CD4-positive, alpha-beta T cell treated with Interleukin-17A for 1 hour (primary cell): ENCODE data around the gene KCNK5.

Experiments used
- DNase-seq: peaks from one replicate; pipeline ENCODE4 v3.0.0-alpha.2; 2020

The KCNK5 gene

DNA sequence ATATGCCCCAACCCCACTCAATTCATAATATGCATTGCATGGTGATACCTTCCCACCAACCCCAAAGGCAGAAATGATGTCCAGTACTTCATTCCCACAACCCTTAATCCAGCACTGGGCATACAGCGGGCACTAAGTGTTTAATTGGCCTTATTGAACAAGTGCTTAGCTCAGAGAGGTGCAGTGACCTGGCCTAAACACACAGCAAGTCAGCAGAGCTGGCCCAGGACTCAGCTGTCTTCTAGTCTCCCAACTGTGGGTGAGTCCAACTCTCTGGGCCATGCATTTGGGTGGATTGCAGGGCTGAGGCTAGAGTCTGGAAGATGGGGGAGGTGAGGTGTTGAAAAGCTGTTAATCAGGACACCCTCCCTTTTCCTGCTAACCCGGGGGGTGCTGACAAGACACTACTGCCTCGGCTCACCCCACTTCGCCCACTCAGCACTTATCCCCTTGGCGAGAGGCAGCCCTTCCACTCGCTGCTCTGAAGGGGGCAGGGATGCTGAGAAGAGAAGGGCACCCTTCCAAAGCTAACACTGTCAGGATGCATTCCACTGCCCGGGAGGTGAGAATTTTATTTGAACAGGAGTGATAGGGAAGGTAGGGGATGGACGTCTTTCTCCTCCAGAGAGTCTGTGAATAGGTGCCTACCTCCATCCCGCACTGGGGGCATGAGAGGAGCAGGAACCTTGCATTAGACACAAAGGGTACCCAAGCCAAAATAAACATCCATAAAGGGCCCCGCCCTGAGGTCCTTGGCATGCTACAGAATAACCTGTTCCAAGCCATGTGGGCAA lies 14.2 kb downstream of the KCNK5 start:
- DNase-seq: no peak

DNA sequence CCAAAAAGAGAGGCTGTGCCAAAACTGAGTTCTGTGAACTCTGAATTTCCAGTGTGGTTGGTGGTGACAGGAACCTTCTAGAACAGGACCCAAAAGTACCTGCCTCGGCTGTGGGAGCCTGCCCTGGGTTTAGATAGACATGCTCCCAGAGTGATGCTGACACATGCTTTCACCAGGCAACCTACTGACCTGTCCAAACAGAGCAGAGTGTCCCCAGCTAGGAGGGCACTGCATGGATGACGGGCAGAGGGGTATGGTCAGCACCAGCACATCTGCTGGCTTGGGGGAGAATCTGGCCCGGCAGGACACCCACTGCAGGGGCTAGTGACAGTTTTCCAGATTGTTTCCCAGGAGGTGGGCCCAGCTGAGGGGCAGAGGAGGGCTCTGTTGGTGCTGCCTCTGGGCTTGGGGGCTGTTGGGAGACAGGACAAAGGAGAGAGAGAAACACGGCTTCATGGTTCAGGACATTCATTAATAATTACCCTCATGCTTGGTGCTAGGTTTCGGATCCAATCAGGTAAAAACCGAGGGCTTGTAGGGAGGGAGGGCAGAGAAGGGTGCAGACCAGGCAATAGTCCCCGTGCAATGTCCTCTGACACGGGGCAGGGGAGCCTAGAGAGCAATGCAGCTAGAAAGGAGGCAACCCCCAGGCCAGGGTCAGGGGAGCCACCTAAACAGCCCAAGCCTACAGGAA lies 15.0 kb downstream of the KCNK5 start:
- no peak for DNase-seq

DNA sequence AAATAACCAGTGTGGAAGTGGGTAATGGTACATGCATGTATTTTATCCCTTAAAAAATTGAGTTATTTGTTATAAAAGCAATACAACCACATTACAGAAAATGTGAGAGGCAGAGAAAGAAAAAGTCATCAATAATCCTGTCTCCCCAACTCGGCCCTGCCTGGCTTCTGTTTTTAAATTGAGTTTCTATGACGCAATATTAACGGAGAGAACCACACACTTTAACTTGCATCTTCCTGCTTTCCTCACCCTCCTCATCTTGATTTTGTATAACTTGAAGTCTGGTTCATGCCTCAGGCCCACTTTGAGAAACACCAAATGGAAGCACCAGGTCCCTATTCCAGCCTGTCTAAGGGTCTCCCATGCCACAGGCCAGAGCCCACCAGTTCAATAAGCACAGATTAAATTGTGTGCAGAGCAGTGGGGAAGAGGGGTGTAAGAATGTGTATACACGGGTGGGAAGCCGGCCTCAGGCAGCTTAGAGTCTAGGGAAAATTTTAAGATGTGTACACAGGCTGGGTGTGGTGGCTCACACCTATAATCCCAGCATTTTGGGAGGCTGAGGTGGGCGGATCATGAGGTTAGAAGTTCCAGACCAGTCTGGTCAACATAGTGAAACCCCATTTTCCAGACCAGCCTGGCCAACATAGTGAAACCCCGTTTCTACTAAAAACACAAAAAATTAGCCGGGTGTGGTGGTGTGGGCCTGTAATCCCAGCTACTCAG lies 15.9 kb downstream of the KCNK5 start:
- no peak for DNase-seq

DNA sequence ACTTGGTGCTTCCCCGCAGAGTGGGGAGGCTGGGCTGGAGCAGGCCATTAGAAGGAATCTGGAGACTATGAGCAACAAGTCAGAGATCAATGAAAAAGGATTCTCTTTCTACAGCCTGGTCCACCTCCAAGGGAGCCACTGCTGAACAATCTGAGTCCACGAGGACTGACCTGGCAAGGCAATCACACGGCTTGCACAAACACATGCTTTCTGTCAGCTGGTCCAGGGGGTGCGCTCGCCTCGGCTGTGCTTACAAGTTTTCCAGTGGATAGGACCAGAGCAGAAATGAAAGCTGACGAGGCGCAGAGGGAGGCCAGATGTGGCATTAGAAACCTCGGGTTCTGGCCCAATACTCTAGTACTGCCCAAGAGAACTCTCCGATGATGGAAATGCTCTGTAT lies 18.1 kb downstream of the KCNK5 start:
- DNase-seq: no peak

DNA sequence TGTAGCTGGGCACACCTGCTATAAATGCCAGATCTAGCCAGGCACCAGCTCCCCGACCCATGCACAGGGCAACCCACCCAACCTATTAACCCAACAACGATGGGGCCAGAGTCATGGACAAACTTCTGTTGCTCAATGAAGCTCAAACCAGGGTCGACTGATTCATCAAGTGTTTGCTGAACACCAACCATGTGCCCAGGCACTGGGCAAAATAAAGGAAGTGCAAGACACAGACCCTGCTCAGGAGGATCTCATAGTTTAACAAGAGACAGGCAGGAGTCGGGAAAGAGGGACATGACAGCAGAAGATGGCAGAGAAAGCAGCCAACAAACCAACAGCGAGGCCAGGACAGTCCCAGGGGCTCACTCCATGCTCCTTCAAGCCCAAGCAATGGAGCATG lies 18.8 kb downstream of the KCNK5 start:
- no peak for DNase-seq

DNA sequence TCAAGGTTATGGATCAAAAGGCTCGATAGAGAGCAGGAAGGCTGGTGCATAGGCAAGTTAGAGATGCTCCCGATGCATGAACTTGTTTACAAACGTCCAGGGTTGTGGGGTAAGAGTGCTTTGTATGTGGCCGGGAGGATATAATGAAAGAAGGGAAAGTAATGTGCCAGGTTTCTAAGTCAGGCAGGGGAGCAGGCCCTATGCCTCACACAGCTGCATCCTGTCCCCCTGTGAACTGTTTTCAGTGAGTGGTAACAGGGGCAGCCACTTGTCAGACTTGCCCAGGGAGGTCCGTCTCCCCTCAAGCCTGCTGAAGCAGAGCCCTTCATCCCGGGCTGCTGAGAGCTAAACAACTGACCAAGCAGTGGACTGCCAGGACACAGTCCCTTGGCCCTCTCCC lies 19.4 kb downstream of the KCNK5 start:
- DNase-seq: no peak

DNA sequence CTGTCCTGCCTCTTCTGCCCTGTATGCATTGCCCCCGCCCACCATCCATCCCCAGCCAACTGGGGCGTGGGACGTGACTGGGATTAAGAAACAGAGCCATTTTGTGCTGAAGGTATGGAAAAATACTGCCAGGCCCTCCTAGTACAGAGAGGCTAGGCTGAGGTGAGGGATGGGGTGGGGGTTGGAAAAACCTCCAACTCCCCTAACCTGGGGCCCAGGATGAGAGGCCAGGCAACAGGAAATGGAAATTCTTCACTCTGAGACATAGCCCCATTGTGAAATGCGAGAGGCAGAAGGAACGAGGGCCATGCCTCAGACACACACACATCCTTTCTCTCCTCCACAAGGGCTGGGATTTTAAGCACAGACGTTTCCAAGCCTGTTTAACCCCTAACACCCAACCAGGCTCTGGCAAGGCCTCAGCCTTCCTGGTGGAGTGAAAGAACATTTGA lies 19.9 kb downstream of the KCNK5 start:
- DNase-seq: no peak

DNA sequence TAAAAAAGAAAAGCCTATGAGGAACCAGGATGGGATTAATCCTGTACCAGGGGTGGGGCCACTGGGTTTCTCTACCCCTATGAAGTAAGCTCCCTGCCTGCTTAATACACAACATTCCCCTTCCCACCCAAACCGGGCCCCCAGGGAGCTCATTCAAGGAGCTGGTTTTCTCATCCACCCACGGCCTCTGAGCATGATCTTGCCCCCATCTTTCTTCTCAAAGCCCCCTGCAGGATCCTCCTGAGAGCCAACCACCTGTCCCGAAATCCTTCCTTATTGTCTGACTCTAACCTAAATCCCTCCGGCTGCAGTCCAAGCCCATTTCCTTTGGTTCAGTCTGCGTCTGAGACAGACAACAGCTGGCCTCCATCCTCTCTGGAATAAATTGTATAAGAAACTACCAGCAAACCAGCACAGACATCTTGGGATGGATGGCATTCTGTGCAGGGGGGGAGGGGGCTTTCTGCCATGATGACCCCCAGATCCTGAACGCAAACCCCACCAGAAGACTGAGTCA lies 21.0 kb downstream of the KCNK5 start:
- no peak for DNase-seq

DNA sequence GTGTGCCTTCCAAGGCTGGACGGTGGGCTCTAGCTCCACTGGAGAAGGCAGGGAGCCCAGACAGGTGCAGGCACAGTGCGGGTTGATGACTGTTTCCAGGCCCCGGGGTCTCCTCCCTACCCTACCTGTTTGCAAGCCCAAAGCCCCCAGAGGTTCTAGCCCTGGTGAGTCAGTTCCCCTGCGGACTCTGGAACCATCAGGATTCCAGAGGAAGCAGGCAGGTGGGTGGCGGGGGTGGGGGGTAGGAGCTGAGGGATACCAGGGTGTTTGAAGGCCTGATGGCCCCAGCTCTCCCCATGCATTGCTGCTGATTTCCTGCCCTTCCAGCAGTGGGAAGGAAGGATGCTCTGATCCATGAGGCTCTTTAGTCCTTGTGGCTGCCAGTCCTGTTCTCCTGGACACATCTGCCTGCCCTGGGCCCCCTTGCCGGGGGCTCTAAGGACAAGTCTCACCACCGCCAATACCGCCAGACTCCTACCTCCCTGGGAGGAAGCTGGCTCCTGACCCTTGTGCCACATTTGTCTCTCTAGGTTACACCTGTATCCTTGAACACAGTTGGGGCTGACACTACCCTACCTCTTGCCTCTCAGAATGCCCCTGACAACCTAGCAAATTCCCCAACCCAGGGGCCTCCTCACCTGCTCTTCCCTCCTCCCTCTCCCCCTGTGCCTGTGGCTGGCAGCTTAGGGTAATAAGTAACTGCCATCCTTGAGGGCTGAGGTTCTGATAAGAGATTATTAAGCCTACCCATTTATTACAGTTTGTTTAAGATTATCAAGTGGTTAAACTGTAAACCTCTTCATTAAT lies 21.7 kb downstream of the KCNK5 start:
- DNase-seq: no peak

DNA sequence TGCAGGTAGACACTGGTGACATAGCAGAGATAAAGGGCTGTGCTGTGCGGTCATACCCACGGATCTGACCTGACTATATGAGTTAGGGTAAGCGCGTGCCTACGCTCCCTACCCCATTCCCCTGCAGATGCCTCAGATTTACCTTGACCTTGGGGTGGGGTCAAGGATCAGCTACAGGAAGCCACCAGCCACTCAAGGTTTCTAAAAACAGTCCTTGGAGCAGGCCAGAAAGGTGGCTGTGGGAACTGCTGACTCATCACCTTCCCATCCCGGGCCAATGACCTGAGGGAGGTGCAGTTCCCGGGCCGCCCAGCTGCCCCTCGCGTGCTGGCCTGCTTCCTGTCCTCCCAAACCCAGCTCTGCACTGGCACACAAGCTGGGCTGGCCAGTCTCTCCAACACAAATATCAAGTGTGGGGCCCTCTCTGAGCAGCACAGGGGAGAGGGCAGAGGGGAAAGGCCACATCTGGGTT lies 23.0 kb downstream of the KCNK5 start:
- no peak for DNase-seq

DNA sequence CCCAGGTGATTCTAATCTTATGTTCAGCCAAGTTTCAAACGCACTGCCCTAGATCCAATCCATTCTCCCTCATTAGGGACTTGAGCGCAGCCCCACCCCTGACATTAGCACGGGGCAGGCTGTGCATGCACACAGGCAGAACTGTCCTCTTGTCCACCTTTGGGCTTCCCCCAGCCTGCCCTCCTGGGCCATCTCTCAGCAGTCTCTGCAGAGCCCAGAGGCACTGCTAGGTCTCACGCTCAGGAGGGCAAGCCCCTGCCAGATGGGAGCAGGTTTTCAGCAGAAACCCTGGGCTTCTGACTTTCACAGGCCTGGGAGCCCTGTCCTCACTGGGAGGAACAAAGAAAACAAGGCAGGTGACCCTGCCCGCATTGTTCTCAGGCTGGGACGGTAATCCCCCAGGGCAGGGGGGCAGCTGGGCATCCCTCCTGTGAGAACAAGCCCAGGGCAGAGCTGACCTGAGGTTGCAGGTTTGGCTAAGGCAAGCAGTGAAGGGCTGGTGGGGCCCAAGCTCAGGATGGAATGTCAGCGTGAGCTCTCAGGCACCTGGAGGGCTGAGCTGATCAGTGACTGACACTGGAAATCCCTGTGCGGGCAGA lies 24.5 kb downstream of the KCNK5 start:
- DNase-seq: no peak

DNA sequence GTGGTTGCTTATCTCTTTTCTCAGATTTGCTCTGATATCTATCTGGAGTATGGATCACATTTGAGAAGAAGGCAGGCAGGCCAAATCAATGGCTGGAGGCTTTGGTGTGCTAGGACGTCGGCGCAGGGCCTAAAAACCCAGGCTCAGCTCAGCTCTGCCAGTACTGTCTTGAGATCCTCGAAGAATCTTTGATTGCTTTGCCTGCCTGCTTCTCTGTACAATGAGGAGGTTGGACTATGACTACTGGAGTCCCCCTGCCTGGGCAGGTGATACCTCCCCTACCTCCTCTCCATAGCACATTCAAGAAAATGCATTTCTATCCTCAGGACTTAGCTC lies 25.1 kb downstream of the KCNK5 start:
- no peak for DNase-seq

DNA sequence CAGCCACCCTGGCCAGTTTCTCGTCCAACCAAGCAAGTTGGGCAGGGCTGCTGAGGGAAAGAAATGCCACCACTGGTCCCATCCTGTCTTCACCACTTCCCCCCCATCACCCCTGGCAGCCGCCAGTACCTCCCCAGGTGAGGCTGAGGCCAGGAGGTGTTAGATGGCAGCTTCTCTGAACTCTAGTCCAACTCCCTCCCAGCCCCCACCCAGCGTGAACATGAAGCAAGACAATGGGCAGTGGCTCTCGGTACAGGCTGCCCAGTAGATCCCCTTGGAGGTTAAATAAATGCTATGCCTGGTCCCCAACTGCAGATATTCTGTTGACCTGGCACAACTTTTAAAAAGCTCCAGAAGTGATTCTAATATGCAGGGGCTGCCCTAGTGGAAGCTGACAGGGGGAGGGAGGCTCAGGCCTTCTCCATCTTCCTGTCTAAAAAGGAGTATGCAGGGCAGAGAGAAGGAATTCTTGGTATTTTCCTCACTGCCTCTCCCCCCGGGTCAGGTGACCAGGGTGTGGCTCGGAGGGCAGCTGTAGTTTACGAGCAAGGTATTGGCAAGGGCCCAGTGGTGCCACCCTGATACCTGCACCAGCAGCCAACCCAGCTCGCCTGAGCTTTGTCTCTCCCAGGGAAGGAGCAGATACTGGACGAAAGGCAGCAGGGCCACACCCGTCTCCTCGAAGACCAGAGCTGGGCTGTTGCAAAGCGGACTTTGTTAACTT lies 25.7 kb downstream of the KCNK5 start:
- no peak for DNase-seq

DNA sequence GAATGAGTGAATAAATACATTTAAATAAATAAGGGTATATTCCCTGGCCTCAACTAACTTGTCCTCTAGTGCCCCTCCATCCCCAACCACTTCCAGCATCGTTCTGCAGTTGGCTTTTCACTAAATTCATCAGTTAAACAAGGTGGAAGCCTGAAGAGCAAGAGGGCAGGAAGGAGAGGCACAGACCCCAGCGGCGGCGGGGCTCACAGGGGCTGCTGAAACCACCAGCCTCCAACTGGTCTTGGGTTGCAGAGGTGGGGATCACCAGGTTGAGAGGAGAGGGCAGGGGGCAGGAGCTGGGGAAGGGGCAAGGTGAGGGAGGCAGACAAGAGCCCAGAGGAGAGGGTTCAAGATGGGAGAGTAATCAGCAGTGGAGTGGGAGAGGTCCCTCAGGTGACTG lies 27.1 kb downstream of the KCNK5 start:
- no peak for DNase-seq

DNA sequence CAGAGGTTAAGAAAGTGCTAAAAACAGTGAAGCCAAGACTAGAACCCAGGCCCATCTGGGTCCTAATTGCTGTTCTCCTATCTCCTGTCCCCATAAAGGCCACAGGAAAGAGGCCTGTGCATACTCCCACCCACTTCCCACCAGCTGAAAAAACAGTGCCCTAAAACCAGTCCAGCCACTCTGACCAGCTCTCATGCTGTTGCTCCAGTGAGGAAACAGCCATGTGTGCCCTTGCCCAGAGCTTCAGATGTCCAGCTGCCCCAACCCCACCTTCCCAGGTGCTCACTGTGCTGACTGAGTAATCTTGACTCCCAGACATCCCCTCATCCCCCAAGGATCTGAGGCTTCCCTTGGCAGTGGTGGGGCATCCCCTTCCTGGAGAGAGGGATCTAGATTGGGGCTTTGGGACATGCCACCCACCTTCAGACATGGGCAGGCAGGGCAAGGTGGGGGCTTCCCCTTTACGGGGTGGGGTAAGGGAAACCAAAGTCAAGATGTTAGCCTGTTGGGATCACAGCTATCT lies 28.7 kb downstream of the KCNK5 start:
- DNase-seq: no peak

DNA sequence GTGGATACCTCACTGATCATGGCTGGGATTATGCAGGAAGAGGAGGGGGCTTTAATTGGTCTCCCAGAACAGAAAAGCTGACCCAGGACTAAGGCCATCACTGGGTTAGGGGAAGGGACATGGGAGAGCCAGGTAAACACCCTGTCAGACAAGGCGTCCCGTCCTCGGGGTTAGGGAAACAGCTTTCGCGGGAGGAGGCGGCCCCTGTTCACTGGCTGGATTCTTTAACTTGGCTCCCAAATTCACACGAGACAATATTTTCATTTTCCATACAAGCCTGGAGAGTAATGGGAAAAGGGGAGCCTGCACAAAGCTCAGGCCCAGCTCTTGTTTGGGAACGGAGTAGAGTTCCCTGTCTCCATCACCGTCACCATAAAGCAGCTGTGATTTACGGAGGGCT lies 29.3 kb downstream of the KCNK5 start:
- DNase-seq: no peak

DNA sequence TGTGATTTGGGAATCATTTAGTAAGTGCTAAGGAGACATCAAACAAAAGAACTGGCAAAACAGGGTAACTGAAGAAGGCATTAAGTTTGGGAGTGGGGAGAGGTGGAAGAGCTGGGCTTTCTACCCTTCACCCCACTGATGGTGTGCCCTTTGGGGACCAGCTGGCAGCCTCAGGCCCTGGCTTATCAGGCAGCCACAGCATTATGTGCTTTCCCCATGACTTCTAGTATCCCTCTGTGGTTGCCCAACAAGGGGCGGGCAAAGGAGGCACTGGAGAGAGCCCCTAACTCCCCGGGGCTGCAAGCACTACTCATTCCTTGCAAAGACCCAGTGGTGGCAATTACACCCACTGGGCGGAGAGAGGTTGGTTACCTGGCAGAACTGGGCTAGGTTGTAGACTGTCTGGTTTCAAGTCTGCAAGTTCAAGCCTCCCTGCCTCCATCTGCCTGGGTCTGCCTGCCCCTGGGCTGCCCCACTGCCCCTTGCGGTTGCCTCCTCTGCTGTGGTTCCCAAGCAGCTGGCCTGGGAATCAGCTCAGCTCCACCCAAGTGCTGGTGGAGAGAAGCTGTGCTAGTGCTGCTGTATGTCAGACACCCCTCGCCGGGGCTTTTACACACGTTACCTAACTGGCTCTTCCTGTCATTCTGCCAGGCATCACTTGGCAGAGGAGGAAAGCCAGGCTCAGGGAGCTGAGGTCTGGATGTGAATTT lies 29.9 kb downstream of the KCNK5 start:
- no peak for DNase-seq

DNA sequence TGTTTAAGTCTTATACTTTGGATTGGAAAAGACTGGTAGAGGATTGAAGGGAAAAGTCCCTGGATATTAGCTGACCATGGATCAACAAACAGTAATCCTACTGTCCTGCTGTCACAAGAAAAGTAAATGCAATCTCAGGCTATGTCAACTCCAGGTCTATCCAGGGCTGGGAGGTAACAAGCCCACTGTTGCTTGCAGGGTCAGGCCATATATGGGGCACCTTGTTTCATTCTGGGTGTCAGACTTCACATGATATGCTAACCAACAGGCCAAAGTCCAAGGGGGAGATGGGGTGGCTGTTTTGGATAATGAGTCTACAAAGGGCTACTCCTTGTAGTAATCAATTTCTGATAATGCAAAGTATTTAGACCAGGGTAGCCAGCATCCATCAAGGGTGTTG lies 30.7 kb downstream of the KCNK5 start:
- no peak for DNase-seq

DNA sequence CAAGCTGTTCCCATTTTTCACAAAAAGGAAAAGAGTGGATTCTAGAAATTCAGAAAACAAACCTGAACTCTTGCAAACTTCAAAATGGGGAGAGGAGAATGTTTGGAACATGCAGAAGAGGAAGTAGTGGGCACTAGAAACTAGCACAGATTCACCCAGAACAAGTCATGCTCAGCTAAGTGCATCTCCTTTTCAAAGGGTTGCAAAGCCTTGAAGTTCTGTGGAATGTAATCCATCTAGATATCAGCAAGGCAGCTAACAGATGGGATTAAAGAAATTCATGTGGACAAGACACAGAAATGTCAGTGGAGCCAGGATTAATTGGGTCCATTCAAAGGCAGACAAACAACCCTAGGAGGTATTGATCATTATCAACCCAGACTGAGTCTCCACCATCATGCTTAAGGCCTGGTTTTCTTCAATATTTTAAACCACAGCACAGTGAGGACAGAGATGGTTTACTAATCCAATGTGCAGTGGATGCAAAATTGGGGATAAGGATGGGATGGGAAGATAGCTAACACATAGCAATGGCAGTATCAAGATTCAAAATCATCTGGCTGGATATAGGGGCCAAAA lies 31.3 kb downstream of the KCNK5 start:
- DNase-seq: no peak

DNA sequence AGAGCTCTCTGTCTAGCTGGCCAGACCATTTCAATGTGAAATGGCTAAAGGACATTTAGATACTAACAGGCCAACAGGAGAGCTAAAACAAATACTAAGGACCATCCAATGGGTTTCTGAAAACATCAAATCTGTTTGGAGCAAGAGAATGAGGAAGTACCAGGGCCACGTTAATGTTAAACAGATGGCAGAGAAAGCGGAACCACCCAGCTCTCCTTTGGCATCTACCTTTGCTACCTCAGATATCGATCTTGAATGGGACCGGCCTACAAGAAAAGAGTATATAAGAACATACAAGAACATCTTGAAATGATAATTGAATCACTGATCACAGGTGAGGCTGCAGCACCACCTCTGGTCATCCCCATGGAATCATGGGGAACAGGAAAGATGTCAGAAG lies 31.8 kb downstream of the KCNK5 start:
- no peak for DNase-seq
